Activated CD4-positive, alpha-beta T cell treated with anti-CD3 and anti-CD28 coated beads, Interleukin-2, amount 50 U/mL, for 1 hour (primary cell): ENCODE results near the gene PRRG3.

Experiments
- DNase-seq: peaks from one replicate; pipeline ENCODE4 v3.0.0-alpha.2; 2020

PRRG3 gene

GRCh38 chrX:151746502-151746901 lies 51.2 kb downstream of the PRRG3 start:
- no peak for DNase-seq

GRCh38 chrX:151750511-151750910 lies 55.3 kb downstream of the PRRG3 start:
- DNase-seq = no peak

- no peak for DNase-seq
These were observed 57.6 kb downstream of the PRRG3 start for GRCh38 chrX:151752847-151753246.

GRCh38 chrX:151753313-151754046 lies 58.2 kb downstream of the PRRG3 start:
- DNase-seq = no peak

GRCh38 chrX:151754047-151754429 lies 58.8 kb downstream of the PRRG3 start:
- no peak for DNase-seq

DNA sequence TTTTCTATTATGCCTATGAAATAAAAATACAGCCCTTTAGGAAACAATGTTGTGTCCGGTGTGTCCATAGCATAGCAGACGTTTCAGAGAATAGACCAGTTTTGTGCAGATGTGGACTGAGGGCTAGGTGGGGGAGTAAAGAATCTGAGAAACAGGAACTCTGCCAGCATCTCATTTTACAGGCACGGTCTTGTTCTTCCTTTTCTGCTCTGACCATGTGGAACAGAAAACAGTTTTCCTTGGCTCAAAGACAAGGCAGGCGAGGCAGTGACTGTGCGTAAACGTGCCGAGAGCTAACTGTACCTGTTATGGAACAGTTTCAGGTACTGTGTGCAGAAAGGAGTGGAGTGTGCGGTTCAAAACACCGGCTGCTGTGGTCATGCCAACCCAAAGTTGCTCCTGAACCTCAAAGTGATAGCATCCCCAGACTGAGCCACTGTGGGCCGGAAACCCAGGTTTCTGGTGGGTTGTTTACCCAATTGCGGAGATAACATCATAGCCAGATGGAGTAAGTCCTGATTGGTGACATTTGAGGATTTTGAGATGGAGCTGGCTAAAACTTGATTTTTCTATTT lies 59.5 kb downstream of the PRRG3 start:
- no peak for DNase-seq
